Measurements from ENCODE around the gene PALM3.

DNA sequence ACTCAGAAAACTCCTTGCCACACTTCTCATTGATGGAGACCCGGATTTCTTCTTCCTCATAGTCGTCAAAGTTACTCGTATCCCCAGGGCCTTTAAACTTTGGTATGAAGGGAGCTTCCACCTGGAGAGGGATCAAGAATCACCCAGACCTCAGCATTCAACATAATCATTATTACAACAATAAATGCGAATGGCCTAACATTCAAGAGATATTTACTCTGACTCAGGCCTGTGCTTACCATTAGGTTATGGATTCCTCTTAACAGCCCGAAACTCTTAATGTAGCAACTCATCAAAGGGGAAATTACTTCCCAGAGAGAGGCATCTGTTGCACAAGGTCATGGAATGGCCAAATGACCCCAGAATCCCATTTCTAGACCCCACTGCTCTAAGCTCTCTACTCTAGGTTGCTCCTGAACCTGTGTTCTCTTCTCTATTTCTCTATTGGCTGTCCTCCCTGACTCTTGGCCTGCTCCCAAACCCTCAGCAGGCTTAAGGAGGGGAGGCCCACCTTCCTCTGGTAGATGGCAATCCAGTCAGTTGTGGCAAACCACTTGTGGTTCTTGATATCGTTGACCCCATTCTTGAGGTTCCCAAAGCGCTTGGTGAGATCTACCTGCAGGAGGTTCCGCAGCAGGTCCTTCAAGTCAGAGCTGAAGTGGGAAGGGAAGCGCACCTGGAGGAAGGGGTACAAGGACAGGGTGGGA, 31.4 kb upstream of the PALM3 start:
- TF ChIP-seq, protein P1, sequence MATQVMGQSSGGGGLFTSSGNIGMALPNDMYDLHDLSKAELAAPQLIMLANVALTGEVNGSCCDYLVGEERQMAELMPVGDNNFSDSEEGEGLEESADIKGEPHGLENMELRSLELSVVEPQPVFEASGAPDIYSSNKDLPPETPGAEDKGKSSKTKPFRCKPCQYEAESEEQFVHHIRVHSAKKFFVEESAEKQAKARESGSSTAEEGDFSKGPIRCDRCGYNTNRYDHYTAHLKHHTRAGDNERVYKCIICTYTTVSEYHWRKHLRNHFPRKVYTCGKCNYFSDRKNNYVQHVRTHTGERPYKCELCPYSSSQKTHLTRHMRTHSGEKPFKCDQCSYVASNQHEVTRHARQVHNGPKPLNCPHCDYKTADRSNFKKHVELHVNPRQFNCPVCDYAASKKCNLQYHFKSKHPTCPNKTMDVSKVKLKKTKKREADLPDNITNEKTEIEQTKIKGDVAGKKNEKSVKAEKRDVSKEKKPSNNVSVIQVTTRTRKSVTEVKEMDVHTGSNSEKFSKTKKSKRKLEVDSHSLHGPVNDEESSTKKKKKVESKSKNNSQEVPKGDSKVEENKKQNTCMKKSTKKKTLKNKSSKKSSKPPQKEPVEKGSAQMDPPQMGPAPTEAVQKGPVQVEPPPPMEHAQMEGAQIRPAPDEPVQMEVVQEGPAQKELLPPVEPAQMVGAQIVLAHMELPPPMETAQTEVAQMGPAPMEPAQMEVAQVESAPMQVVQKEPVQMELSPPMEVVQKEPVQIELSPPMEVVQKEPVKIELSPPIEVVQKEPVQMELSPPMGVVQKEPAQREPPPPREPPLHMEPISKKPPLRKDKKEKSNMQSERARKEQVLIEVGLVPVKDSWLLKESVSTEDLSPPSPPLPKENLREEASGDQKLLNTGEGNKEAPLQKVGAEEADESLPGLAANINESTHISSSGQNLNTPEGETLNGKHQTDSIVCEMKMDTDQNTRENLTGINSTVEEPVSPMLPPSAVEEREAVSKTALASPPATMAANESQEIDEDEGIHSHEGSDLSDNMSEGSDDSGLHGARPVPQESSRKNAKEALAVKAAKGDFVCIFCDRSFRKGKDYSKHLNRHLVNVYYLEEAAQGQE (IDR thresholded peaks at IDR 0.05; ENCODE audit: insufficient read depth in 1 of 2, low read depth in 2 of 2, low read length in 2 of 2): no peak
- TF ChIP-seq POLR2AphosphoS5 (IDR thresholded peaks at IDR 0.05; ENCODE audit: low read depth, low read length) (no peak), TAF1 (IDR thresholded peaks at IDR 0.05; ENCODE audit: borderline replicate concordance, insufficient read depth, low read length) (no peak)

All from PFSK-1 (cell line).